ENCODE measurements around the gene CRP. TPM values are rescaled to one million over a fixed set of nuclear protein-coding genes. Genes with fewer than 3 reads are reported as not detected.

Gene CRP
- total and polyA plus RNA-seq, 9 of the 15 experiments (the other 6 are each of a cell fraction or from before 2014, with no cell fraction given), result 0.69 TPM; not detected in 8

DNA sequence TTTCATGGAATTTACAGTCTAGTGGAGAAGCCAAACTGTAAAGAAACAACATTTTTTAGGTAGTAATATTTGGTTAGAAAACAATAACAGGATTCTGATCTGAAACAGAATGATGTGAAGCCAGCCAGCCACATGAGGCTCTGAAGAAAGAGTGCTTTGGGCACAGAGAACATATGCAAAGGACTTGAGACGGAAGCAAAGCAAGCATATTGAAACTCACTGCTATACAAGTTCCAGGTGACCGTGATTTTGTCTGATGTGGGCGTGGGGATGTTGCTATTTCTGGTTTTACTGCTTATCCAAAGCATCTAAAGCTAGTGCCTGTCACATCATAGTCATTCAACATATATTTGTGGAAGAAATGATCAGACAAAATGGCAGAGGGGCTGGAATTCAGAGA lies 14.7 kb downstream of the CRP start (continued):
- TF ChIP-seq CHD1 (IDR thresholded peaks at IDR 0.05; ENCODE audit: low read length) (no peak), DACH1 (IDR thresholded peaks at IDR 0.05; ENCODE audit: partially characterized antibody) (no peak), SRSF7 (optimal IDR thresholded peaks at IDR 0.05; ENCODE audit: low read depth, low read length) (no peak), SETDB1 (IDR thresholded peaks at IDR 0.05; ENCODE audit: low read length) (no peak)
- TF ChIP-seq, protein P1, sequence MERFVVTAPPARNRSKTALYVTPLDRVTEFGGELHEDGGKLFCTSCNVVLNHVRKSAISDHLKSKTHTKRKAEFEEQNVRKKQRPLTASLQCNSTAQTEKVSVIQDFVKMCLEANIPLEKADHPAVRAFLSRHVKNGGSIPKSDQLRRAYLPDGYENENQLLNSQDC (CRISPR knock-in tag; IDR thresholded peaks at IDR 0.05), result no peak

- no peaks in the 10 kb centered on the region for H3K27me3 ChIP-seq (ENCODE audit: control insufficient read depth in 2 of 2, insufficient read depth in 2 of 2, low read length in 2 of 2)
- no peak overlapping the region for H3K4me2 ChIP-seq (ENCODE audit: insufficient read depth, low read length)
- intact Hi-C loops (cut with micrococcal nuclease) (no loop called here), in situ Hi-C loops (cut with MboI) (no loop called here)
- H3K9me1 ChIP-seq (ENCODE audit: control insufficient read depth, insufficient read depth, low read length), result no peaks in the 10 kb centered on the region
- H3K4me1 ChIP-seq (replicated peaks in 1 of 2; ENCODE audit: control insufficient read depth in 2 of 2, insufficient read depth in 2 of 2, low read length in 2 of 2), result no peaks in the 10 kb centered on the region
- ChIA-PET POLR2A (no interaction called here), CTCF (ENCODE audit: low intra/inter-chr PET ratio) (no interaction called here)
- H3K9ac ChIP-seq (ENCODE audit: insufficient read depth in 1 of 2, low read depth in 2 of 2, low read length in 2 of 2), result no peak overlapping the region
- H4K20me1 ChIP-seq (replicated peaks; ENCODE audit: control insufficient read depth, insufficient read depth, low read length), result no peaks in the 10 kb centered on the region
- BruUV-seq (replicated peaks), result no TSS peak
- no peaks in the 10 kb centered on the region for H3K9me3 ChIP-seq (replicated peaks; ENCODE audit: control insufficient read depth, insufficient read depth, low read depth, low read length)
- DNase-seq (ENCODE audit: extremely low read depth in 1 of 4, low spot score in 3 of 4), result no peak
- no peak for ATAC-seq
- no peak for TF ChIP-seq ZBTB2 (IDR thresholded peaks at IDR 0.05)
- no peak for TF ChIP-seq ZNF707 (CRISPR knock-in tag; conservative IDR thresholded peaks at IDR 0.05)
- no peak for TF ChIP-seq MECOM (CRISPR knock-in tag; IDR thresholded peaks at IDR 0.05)
- TF ChIP-seq ERF (CRISPR knock-in tag; IDR thresholded peaks at IDR 0.05), result no peak
- no peak for TF ChIP-seq RFX7 (CRISPR knock-in tag; IDR thresholded peaks at IDR 0.05)
- no peak for TF ChIP-seq NFE2L1 (tag; IDR thresholded peaks at IDR 0.05; ENCODE audit: borderline replicate concordance, low read depth)
- TF ChIP-seq NELFE (IDR thresholded peaks at IDR 0.05; ENCODE audit: insufficient read depth, insufficient read length), result no peak
- TF ChIP-seq, protein P2, sequence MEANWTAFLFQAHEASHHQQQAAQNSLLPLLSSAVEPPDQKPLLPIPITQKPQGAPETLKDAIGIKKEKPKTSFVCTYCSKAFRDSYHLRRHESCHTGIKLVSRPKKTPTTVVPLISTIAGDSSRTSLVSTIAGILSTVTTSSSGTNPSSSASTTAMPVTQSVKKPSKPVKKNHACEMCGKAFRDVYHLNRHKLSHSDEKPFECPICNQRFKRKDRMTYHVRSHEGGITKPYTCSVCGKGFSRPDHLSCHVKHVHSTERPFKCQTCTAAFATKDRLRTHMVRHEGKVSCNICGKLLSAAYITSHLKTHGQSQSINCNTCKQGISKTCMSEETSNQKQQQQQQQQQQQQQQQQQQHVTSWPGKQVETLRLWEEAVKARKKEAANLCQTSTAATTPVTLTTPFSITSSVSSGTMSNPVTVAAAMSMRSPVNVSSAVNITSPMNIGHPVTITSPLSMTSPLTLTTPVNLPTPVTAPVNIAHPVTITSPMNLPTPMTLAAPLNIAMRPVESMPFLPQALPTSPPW (CRISPR knock-in tag; IDR thresholded peaks at IDR 0.05), result no peak
- TF ChIP-seq HMG20A (CRISPR knock-in tag; conservative IDR thresholded peaks at IDR 0.05), result no peak
- TF ChIP-seq, protein P3, sequence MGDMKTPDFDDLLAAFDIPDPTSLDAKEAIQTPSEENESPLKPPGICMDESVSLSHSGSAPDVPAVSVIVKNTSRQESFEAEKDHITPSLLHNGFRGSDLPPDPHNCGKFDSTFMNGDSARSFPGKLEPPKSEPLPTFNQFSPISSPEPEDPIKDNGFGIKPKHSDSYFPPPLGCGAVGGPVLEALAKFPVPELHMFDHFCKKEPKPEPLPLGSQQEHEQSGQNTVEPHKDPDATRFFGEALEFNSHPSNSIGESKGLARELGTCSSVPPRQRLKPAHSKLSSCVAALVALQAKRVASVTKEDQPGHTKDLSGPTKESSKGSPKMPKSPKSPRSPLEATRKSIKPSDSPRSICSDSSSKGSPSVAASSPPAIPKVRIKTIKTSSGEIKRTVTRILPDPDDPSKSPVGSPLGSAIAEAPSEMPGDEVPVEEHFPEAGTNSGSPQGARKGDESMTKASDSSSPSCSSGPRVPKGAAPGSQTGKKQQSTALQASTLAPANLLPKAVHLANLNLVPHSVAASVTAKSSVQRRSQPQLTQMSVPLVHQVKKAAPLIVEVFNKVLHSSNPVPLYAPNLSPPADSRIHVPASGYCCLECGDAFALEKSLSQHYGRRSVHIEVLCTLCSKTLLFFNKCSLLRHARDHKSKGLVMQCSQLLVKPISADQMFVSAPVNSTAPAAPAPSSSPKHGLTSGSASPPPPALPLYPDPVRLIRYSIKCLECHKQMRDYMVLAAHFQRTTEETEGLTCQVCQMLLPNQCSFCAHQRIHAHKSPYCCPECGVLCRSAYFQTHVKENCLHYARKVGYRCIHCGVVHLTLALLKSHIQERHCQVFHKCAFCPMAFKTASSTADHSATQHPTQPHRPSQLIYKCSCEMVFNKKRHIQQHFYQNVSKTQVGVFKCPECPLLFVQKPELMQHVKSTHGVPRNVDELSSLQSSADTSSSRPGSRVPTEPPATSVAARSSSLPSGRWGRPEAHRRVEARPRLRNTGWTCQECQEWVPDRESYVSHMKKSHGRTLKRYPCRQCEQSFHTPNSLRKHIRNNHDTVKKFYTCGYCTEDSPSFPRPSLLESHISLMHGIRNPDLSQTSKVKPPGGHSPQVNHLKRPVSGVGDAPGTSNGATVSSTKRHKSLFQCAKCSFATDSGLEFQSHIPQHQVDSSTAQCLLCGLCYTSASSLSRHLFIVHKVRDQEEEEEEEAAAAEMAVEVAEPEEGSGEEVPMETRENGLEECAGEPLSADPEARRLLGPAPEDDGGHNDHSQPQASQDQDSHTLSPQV (IDR thresholded peaks at IDR 0.05), result no peak
- no peaks in the 10 kb centered on the region for H3K36me3 ChIP-seq (ENCODE audit: control insufficient read depth, insufficient read depth, low read length)
- no peak overlapping the region for H3K27ac ChIP-seq (ENCODE audit: extremely low read depth, low read depth, low read length)
- H3K4me3 ChIP-seq, result no peak overlapping the region
- no peak for FAIRE-seq
- no peaks in the 10 kb centered on the region for H3K79me2 ChIP-seq (ENCODE audit: control insufficient read depth, insufficient read depth, low read length)
- no peak overlapping the region for H2AFZ ChIP-seq (ENCODE audit: low read depth, low read length)
Measured at GRCh38 chr1:159699246-159699645, 15.1 kb downstream of the CRP start.

Data from K562 (cell line).